KMS-11 (cell line): Measurements from ENCODE around the gene XRCC2.
"Not testable (repeated sequence)": the region's sequence is repeated elsewhere in the genome, so short reads cannot be mapped to it uniquely, and the experiment has no call there.

ENCODE experiments used
- H2AFZ ChIP-seq: fragments of 200-600 bp; sonication (generic); 2 replicates; pipeline ENCODE4 v1.6.1; 2016; ENCODE audit warnings: antibody characterized with exemption, mixed run types, low read depth
- H3K27ac ChIP-seq: fragments of 200-600 bp; sonication (generic); 2 replicates; pipeline ENCODE4 v1.6.1; 2016; ENCODE audit warnings: mild to moderate bottlenecking, mixed run types
- H3K27me3 ChIP-seq: fragments of 200-600 bp; sonication (generic); 2 replicates; pipeline ENCODE4 v1.6.1; 2017; ENCODE audit warnings: mild to moderate bottlenecking, low read depth, mixed run types, moderate library complexity; ENCODE audit not compliant: insufficient read depth
- H3K36me3 ChIP-seq: fragments of 200-600 bp; sonication (generic); 2 replicates; pipeline ENCODE4 v1.6.1; 2017; ENCODE audit warnings: mild to moderate bottlenecking, mixed run types; ENCODE audit not compliant: insufficient read depth
- H3K4me1 ChIP-seq: fragments of 200-600 bp; sonication (generic); 2 replicates; pipeline ENCODE4 v1.6.1; 2016; ENCODE audit warnings: mild to moderate bottlenecking, low read depth, mixed run types; ENCODE audit not compliant: poor library complexity, severe bottlenecking
- H3K4me2 ChIP-seq: fragments of 200-600 bp; sonication (generic); 2 replicates; pipeline ENCODE4 v1.7.0; 2016; ENCODE audit warnings: mild to moderate bottlenecking, mixed run types
- H3K4me3 ChIP-seq: fragments of 200-600 bp; sonication (generic); IDR thresholded peaks from 2 replicates; pipeline ENCODE4 v1.6.1; 2017; ENCODE audit warnings: low read depth, low read length, mixed read lengths; ENCODE audit not compliant: insufficient read depth
- H3K79me2 ChIP-seq: fragments of 200-600 bp; sonication (generic); 2 replicates; pipeline ENCODE4 v1.6.1; 2016; ENCODE audit warnings: low read depth, mixed run types; ENCODE audit not compliant: insufficient read depth
- H3K9ac ChIP-seq: fragments of 200-600 bp; sonication (generic); 2 replicates; pipeline ENCODE4 v1.6.1; 2016; ENCODE audit warnings: mild to moderate bottlenecking, mixed run types
- H4K20me1 ChIP-seq: fragments of 200-600 bp; sonication (generic); 2 replicates; pipeline ENCODE4 v1.6.1; 2016; ENCODE audit warnings: mild to moderate bottlenecking, mixed run types; ENCODE audit not compliant: insufficient read depth
- CTCF ChIP-seq: fragments of 200-600 bp; sonication (generic); conservative IDR thresholded peaks from 2 replicates; pipeline ENCODE4 v1.6.1; 2017; ENCODE audit warnings: low read depth, mild to moderate bottlenecking, antibody characterized with exemption, low read length, moderate library complexity, mixed read lengths

XRCC2 gene

GRCh38 chr7:152647009-152647408 lies 28.9 kb downstream of the XRCC2 start:
- no peak overlapping the region for H3K9ac ChIP-seq
- no peaks in the 10 kb centered on the region for H3K27me3 ChIP-seq
- no peaks in the 10 kb centered on the region for H3K79me2 ChIP-seq
- no peaks in the 10 kb centered on the region for H4K20me1 ChIP-seq
- no peak overlapping the region for H2AFZ ChIP-seq
- H3K36me3 ChIP-seq: peaks cover 5% of the 10 kb centered on the region; the same call in 1 of the 2 replicates
- H3K4me3 ChIP-seq: no peak overlapping the region
- H3K4me2 ChIP-seq: no peak overlapping the region
- no peaks in the 10 kb centered on the region for H3K4me1 ChIP-seq
- no peak for TF ChIP-seq CTCF
- H3K27ac ChIP-seq: no peak overlapping the region

- H3K4me1 ChIP-seq, H3K79me2 ChIP-seq, H3K9ac ChIP-seq, H3K27ac ChIP-seq, H3K4me2 ChIP-seq, H2AFZ ChIP-seq, H3K4me3 ChIP-seq, H3K36me3 ChIP-seq, H3K27me3 ChIP-seq, H4K20me1 ChIP-seq: not testable (repeated sequence)
Measured at GRCh38 chr7:152646579-152646978, 29.4 kb downstream of the XRCC2 start.

- Histone ChIP-seq H4K20me1 (no peaks in the 10 kb centered on the region), H3K4me2 (no peak overlapping the region), H3K4me1 (no peaks in the 10 kb centered on the region), H3K36me3 (peaks cover 2% of the 10 kb centered on the region; the same call in 1 of the 2 replicates), H3K4me3 (no peak overlapping the region), H3K27ac (no peak overlapping the region), H3K27me3 (no peaks in the 10 kb centered on the region), H3K79me2 (no peaks in the 10 kb centered on the region), H2AFZ (no peak overlapping the region), H3K9ac (no peak overlapping the region)
- TF ChIP-seq CTCF: no peak
Measured at GRCh38 chr7:152643979-152644559, 31.9 kb downstream of the XRCC2 start.

GRCh38 chr7:152641384-152641783 lies 34.6 kb downstream of the XRCC2 start:
- H3K4me2 ChIP-seq: no peak overlapping the region
- H3K9ac ChIP-seq: no peak overlapping the region
- no peaks in the 10 kb centered on the region for H3K36me3 ChIP-seq
- no peaks in the 10 kb centered on the region for H3K4me1 ChIP-seq
- TF ChIP-seq CTCF: no peak
- H4K20me1 ChIP-seq: no peaks in the 10 kb centered on the region
- H3K27ac ChIP-seq: no peak overlapping the region
- no peaks in the 10 kb centered on the region for H3K27me3 ChIP-seq
- H2AFZ ChIP-seq: no peak overlapping the region
- H3K79me2 ChIP-seq: no peaks in the 10 kb centered on the region
- H3K4me3 ChIP-seq: no peak overlapping the region

GRCh38 chr7:152640829-152641228 lies 35.1 kb downstream of the XRCC2 start:
- H3K4me2 ChIP-seq: no peak overlapping the region
- TF ChIP-seq CTCF: no peak
- no peak overlapping the region for H3K27ac ChIP-seq
- no peaks in the 10 kb centered on the region for H3K27me3 ChIP-seq
- H3K4me1 ChIP-seq: no peaks in the 10 kb centered on the region
- H2AFZ ChIP-seq: no peak overlapping the region
- no peaks in the 10 kb centered on the region for H3K36me3 ChIP-seq
- H3K4me3 ChIP-seq: no peak overlapping the region
- no peak overlapping the region for H3K9ac ChIP-seq
- no peaks in the 10 kb centered on the region for H4K20me1 ChIP-seq
- H3K79me2 ChIP-seq: no peaks in the 10 kb centered on the region
